Cerebellar cortex (tissue), 1 donor: ENCODE data around the gene ZNF75A.

ENCODE experiments used
- DNase-seq: peaks from one replicate; pipeline ENCODE4 v3.0.0-alpha.2; 2015; ENCODE audit warnings: low spot score

Gene ZNF75A

GRCh38 chr16:3289998-3290673 is 15.2 kb upstream of the ZNF75A start:
- no peak for DNase-seq

- DNase-seq = no peak
Measured at GRCh38 chr16:3292604-3293003, 12.7 kb upstream of the ZNF75A start.

GRCh38 chr16:3295209-3295608 is 10.1 kb upstream of the ZNF75A start:
- no peak for DNase-seq

- DNase-seq = no peak
Measured at GRCh38 chr16:3295783-3296182, 9.5 kb upstream of the ZNF75A start.

- DNase-seq = no peak
Measured at GRCh38 chr16:3304370-3304769, 927 bp upstream of the ZNF75A start.

GRCh38 chr16:3306078-3306477 is 781 bp downstream of the ZNF75A start:
- DNase-seq = no peak

- DNase-seq = no peak
Measured at GRCh38 chr16:3311496-3311895, 6.2 kb downstream of the ZNF75A start.

GRCh38 chr16:3317315-3317999 is 12.2 kb downstream of the ZNF75A start:
- peak; percentile 6 for DNase-seq

GRCh38 chr16:3321816-3322215 is 16.5 kb downstream of the ZNF75A start:
- no peak for DNase-seq

GRCh38 chr16:3327514-3327913 is 22.2 kb downstream of the ZNF75A start:
- no peak for DNase-seq

GRCh38 chr16:3328104-3328503 is 22.8 kb downstream of the ZNF75A start:
- no peak for DNase-seq

- DNase-seq = no peak
Measured at GRCh38 chr16:3328643-3329042, 23.3 kb downstream of the ZNF75A start.

GRCh38 chr16:3346041-3346440 is 40.7 kb downstream of the ZNF75A start:
- no peak for DNase-seq

DNA sequence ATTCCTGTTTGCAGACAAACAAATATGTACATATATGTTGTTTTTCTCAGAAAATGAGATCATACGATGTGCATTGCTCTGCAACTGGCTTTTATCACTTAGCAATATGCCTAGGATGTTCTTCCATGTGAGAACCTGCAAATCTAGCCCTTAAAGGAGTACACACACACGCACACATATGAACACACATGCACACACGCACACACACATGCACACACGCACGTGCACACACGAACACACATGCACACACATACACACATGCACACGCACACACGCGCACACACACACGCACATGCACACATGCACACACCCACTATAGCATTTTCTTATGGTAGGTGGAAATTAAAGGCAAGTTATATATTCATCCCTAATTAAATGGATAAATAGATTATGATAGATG is 42.3 kb downstream of the ZNF75A start:
- DNase-seq = no peak

DNA sequence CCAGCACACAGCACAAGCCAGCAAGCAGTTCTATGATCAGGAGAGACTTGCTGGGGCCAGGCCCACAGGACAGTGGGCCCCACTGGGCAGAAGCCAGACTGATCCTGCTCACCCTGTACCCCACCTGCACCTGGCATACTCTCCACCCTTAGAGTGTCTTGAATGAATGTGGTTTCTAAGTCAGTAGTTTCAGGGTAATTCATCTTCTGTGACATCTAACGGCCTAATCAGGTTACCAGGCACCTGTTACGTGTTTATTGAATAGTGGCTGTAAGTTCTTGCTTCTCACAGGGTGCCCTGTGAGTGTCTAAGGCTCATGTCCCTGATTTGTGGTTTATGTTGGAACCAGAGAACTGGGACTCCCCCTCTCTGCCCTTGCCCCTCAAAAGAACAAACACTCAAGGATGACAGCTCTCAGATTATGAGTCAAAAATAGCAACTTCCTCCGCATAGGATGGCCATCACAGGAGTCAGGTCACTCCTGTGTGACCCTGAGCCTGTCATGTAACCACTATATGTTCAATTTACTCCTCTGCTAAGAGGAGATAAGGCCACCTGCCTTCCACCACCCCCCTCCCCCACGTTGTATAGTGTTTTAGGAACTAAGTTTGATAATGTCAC is 43.4 kb downstream of the ZNF75A start:
- DNase-seq = no peak

GRCh38 chr16:3349175-3349574 is 43.9 kb downstream of the ZNF75A start:
- no peak for DNase-seq

DNA sequence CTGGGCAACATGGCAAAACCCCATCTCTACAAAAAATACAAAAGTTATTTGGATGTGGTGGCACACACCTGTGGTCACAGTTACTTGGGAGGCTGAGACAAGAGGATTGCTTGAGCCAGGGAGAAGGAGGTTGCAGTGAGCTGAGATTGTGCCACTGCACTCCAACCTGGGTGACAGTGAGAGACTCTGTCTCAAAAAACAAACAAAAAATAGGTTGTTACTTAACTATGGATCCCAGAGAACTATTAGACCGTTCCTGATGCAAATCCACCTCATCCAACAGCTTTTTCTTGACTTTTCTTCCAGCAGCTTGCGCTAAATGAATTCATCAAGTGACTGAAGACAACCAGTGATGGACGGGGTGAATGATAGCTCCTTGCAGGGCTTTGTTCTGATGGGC is 50.3 kb downstream of the ZNF75A start, which contains the start of gene OR2C1:
TSS of gene OR2C1 (plus strand) at position 301 of the 400 bp plus-strand sequence. CDS start at position 353, 52 bp downstream.
- DNase-seq = no peak

GRCh38 chr16:3356118-3356517 is 50.8 kb downstream of the ZNF75A start:
- no peak for DNase-seq

DNA sequence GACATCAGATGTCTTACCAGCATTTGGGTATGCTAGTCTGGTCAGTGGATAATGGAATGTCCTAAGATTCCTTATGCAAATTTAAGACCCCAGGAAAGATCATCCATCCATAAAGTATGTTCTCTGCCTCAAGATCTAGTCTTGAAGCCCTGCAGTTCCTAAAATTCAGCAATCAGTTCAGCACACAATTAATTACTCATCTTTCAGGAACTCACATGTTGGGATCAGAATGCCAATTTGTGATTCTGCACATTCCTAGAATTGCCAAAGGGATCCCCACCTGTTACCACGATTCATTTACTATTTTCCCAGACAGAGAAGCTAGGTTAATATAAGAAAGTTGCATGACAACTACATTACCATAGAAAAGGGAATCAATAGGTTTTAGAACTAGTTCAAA is 53.6 kb downstream of the ZNF75A start:
- DNase-seq = no peak

DNA sequence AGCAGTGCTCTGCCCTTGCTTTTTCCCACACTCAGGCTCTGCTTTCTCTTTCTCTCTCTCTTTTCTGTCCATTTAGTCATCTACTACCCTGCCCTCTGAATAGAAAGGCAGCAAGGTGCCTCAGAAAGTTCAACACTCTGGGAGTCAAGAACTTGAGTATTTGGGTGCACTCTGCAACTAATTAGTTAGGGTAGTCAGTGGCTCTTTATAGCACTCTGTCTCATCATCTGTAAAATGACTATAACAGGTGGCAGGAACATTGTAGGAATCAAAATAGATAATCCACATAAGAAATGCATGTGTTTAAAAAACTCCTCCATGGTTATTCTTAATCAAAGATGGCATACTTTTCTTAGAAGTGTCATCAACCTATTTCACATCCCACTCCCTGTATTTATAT is 57.6 kb downstream of the ZNF75A start:
- no peak for DNase-seq

DNA sequence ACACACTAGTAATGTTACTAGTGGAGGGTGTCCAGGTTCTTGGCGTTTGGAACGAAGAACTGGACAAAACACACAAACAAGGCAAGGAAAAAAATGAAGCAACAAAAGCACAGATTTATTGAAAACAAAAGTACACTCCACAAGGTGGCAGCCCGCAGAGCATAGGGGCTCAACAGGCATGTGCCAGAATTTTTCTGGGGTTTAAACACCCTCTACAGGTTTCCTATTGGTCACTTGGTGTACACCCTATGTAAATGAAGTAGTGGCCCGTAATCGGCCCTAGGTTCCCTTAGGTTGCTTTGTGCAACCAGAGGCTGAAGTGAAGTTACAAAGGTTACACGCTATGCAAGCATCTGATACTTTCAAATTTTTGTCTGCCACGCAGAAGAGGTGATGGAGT is 58.5 kb downstream of the ZNF75A start:
- DNase-seq = peak; percentile 18

DNA sequence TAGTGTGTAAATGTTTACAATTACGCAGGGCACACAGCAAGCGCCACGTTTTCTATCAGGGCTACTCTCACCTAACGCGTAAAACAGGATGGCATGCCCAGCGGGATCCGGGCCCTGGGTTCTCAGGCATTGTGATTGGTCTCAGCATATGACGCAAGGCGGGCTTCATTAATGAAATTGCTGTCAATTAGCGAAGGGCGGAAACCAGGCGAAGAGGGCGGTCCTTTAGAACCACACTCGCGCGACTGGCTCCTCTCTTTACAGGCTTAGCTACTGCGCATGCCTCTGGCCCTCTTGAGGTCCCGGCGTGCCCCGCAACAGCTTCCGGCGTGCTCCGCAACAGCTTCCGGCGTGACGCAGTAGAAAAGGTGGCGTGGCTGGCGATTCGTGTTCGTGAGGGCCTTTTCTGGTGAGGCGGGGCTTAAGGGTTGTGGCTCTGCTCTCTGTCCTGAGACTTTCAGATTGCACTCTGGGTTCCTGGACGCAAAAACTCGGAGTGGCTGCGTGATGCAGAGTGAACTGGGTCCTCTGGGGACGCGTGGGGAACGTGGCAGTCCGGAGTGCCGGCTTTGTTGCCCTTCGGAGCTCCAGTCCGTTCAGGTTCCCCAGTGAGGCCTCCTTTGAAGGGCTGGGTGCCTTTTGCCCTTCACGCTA is 59.6 kb downstream of the ZNF75A start:
- DNase-seq = peak; percentile 98
